NB4 (cell line): ENCODE measurements around the gene TRAK1.
A peak's percentile ranks its signal among the peaks of the same experiment; 100 is the strongest.

ENCODE experiments used
- DNase-seq: peaks from one replicate; pipeline ENCODE4 v3.0.0; 2010; ENCODE audit warnings: low read depth
- H3K4me3 ChIP-seq: one replicate; pipeline ENCODE4 v1.5.1; 2011; ENCODE audit warnings: mild to moderate bottlenecking, low read depth, low read length, moderate library complexity
- CTCF ChIP-seq: IDR thresholded peaks from one replicate; pipeline ENCODE4 v1.5.1; 2012; ENCODE audit warnings: low read depth, low read length
- MAX ChIP-seq: IDR thresholded peaks from 2 replicates; pipeline ENCODE4 v1.6.1; 2011; ENCODE audit warnings: low read depth, low read length
- MYC ChIP-seq: IDR thresholded peaks from 2 replicates; pipeline ENCODE4 v1.6.1; 2011; ENCODE audit warnings: low read depth, low read length
- POLR2A ChIP-seq: IDR thresholded peaks from 2 replicates; pipeline ENCODE4 v1.6.1; 2011; ENCODE audit warnings: mild to moderate bottlenecking; ENCODE audit not compliant: insufficient read length; ENCODE audit errors: extremely low read depth

Gene TRAK1

GRCh38 chr3:42079701-42080452 lies 11.3 kb upstream of the TRAK1 start:
- no peak overlapping the region for H3K4me3 ChIP-seq
- TF ChIP-seq MYC (no peak), POLR2A (no peak), CTCF (no peak), MAX (no peak)
- DNase-seq, result peak; percentile 25

GRCh38 chr3:42080453-42080872 lies 10.7 kb upstream of the TRAK1 start:
- peak; percentile 65 for DNase-seq
- H3K4me3 ChIP-seq, result no peak overlapping the region
- TF ChIP-seq MYC, result no peak
- no peak for TF ChIP-seq MAX
- no peak for TF ChIP-seq CTCF
- no peak for TF ChIP-seq POLR2A

- no peak overlapping the region for H3K4me3 ChIP-seq
- TF ChIP-seq MYC (no peak), MAX (no peak), CTCF (no peak), POLR2A (no peak)
- no peak for DNase-seq
Observed at GRCh38 chr3:42081838-42082473, 9.2 kb upstream of the TRAK1 start.

GRCh38 chr3:42084586-42084985 lies 6.6 kb upstream of the TRAK1 start:
- no peak for DNase-seq
- TF ChIP-seq POLR2A (no peak), CTCF (no peak), MYC (no peak), MAX (no peak)
- H3K4me3 ChIP-seq, result no peak overlapping the region

- no peak for DNase-seq
- no peak overlapping the region for H3K4me3 ChIP-seq
- no peak for TF ChIP-seq CTCF
- TF ChIP-seq POLR2A, result no peak
- TF ChIP-seq MYC, result no peak
- TF ChIP-seq MAX, result no peak
Observed at GRCh38 chr3:42085641-42086376, 5.3 kb upstream of the TRAK1 start.
